ENCODE results near the gene FAR2. TPM values are rescaled to one million over a fixed set of nuclear protein-coding genes. Genes with fewer than 3 reads are reported as not detected.

Gene FAR2
- total RNA-seq, 1 experiment from 2014 or later: 22.1 TPM

DNA sequence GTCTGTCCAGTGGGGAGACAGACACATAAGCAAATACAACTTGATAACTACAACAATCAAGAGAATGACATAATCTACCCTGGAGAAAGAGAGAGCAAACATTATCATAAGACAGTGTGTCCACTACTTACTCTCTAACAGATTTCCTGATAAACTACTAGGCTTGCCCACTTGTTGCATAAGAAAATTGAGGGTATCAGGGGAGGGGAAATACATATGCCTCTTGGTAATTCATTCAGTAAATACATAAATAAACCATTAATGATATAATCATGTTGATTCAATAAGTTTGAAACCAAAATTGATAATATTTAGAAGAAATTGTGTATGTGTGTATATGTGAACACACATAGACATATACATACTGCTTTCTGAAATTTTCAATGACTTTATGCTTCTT, 155.3 kb downstream of the FAR2 start:
- H3K36me3 Mint-ChIP-seq (ENCODE audit: insufficient read depth in 1 of 3, low read depth in 3 of 3): no peaks in the 10 kb centered on the region
- no peak overlapping the region for H3K27ac Mint-ChIP-seq
- H3K23ac ChIP-seq (ENCODE audit: insufficient read length, low read depth, low read length): no peak overlapping the region

More for the DNA sequence above, 155.3 kb downstream of the FAR2 start:
- no peak overlapping the region for H2BK20ac ChIP-seq (ENCODE audit: low read depth, low read length, poor library complexity, severe bottlenecking)
- H2BK15ac ChIP-seq (ENCODE audit: low read depth, low read length): no peak overlapping the region
- H3K9ac ChIP-seq (ENCODE audit: extremely low read depth, insufficient read length, low read length): no peak overlapping the region
- Mint-ChIP-seq H3K4me1 (peaks cover 4 to 6% of the 10 kb centered on the region in 2 experiments; a peak in 2 of 4 replicates), H3K9me3 (no peaks in the 10 kb centered on the region), H3K27me3 (ENCODE audit: low read depth) (no peaks in the 10 kb centered on the region), H3K4me3 (no peak overlapping the region)
- no peak overlapping the region for H2BK5ac ChIP-seq (ENCODE audit: insufficient read length, low read length)
- H3K23me2 ChIP-seq (ENCODE audit: insufficient read length, low read depth, low read length, poor library complexity, severe bottlenecking): no peaks in the 10 kb centered on the region
- no peaks in the 10 kb centered on the region for H3K27me3 ChIP-seq (ENCODE audit: insufficient read depth, low read length)
- no peaks in the 10 kb centered on the region for H3K9me3 ChIP-seq (ENCODE audit: control insufficient read depth, low read depth, low read length)
- no peak overlapping the region for H4K8ac ChIP-seq (replicated peaks; ENCODE audit: insufficient read length, low read depth, low read length)
- no peak overlapping the region for H3K4ac ChIP-seq (ENCODE audit: low read depth, low read length)
- no peak overlapping the region for H2BK12ac ChIP-seq (ENCODE audit: insufficient read length, low read depth, low read length)
- no peak overlapping the region for H3K4me2 ChIP-seq (ENCODE audit: insufficient read depth, insufficient read length, low read length)
- H3K79me2 ChIP-seq (ENCODE audit: insufficient read depth, low read length): no peaks in the 10 kb centered on the region
- no peak overlapping the region for H4K91ac ChIP-seq (ENCODE audit: insufficient read length, low read depth, low read length)
- no peaks in the 10 kb centered on the region for H3K4me1 ChIP-seq (ENCODE audit: insufficient read depth, low read length)
- H3K18ac ChIP-seq (ENCODE audit: insufficient read length, low read depth, low read length): no peak overlapping the region
- H3K56ac ChIP-seq (ENCODE audit: insufficient read length, low read depth, low read length): no peak overlapping the region
- no peak overlapping the region for H3K27ac ChIP-seq (ENCODE audit: insufficient read length, low read depth, low read length)
- H3K14ac ChIP-seq (ENCODE audit: insufficient read depth, low read length): no peak overlapping the region
- H2AK5ac ChIP-seq (ENCODE audit: insufficient read length, low read length): no peak overlapping the region
- H3T11ph ChIP-seq (ENCODE audit: low read length): no peak overlapping the region
- H2BK120ac ChIP-seq (ENCODE audit: low read depth, low read length, poor library complexity, severe bottlenecking): no peak overlapping the region
- TF ChIP-seq, protein P1, sequence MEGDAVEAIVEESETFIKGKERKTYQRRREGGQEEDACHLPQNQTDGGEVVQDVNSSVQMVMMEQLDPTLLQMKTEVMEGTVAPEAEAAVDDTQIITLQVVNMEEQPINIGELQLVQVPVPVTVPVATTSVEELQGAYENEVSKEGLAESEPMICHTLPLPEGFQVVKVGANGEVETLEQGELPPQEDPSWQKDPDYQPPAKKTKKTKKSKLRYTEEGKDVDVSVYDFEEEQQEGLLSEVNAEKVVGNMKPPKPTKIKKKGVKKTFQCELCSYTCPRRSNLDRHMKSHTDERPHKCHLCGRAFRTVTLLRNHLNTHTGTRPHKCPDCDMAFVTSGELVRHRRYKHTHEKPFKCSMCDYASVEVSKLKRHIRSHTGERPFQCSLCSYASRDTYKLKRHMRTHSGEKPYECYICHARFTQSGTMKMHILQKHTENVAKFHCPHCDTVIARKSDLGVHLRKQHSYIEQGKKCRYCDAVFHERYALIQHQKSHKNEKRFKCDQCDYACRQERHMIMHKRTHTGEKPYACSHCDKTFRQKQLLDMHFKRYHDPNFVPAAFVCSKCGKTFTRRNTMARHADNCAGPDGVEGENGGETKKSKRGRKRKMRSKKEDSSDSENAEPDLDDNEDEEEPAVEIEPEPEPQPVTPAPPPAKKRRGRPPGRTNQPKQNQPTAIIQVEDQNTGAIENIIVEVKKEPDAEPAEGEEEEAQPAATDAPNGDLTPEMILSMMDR (conservative IDR thresholded peaks at IDR 0.05): no peak
- no peak overlapping the region for H2AFZ ChIP-seq (ENCODE audit: low read length)
- no peak overlapping the region for H4K5ac ChIP-seq (ENCODE audit: insufficient read length, low read depth, low read length)
- no peaks in the 10 kb centered on the region for H4K20me1 ChIP-seq (ENCODE audit: control insufficient read depth, insufficient read depth, insufficient read length)
- H3K79me1 ChIP-seq (ENCODE audit: insufficient read depth, low read depth, low read length, poor library complexity, severe bottlenecking): no peaks in the 10 kb centered on the region
- DNase-seq: no peak
